Inflammatory macrophage (primary cell): ENCODE results near the gene ZNF512B.
"Not testable (repeated sequence)": the region's sequence is repeated elsewhere in the genome, so short reads cannot be mapped to it uniquely, and the experiment has no call there.

ENCODE experiments used
- DNase-seq, 2 donors: peaks; one replicate each; pipeline ENCODE4 v3.0.0-alpha.2; 2020 to 2022
- total RNA-seq, 18 experiments: gene quantifications; one replicate each; lab custom pipeline; 2026; ENCODE audit warnings: mixed read lengths in 6 of 18, inconsistent platforms in 2 of 18; lab: John Stamatoyannopoulos, UW

Gene ZNF512B
- 1.5 to 10.4 (median 7.0) reads per million in 18 experiments for total RNA-seq

GRCh38 chr20:63969838-63970713 is at the start of gene ZNF512B:
Gene ZNF512B, minus strand, starts transcription at chr20:63969930. Its CDS starts 1,980 bp downstream, at chr20:63967950.
- DNase-seq: no peak

- DNase-seq: no peak
Observed at GRCh38 chr20:64015635-64016034, 45.9 kb upstream of the ZNF512B start.

- not testable (repeated sequence) for DNase-seq
Observed at GRCh38 chr20:64012385-64013154, 42.8 kb upstream of the ZNF512B start.

- DNase-seq: no peak
Observed at GRCh38 chr20:64011366-64011779, 41.6 kb upstream of the ZNF512B start.

- no peak for DNase-seq
Observed at GRCh38 chr20:64010711-64011237, 41.0 kb upstream of the ZNF512B start.

- no peak for DNase-seq
Observed at GRCh38 chr20:64009811-64010387, 40.2 kb upstream of the ZNF512B start.

GRCh38 chr20:64006902-64007301 is 37.2 kb upstream of the ZNF512B start:
- DNase-seq: no peak

GRCh38 chr20:64006490-64006889 is 36.8 kb upstream of the ZNF512B start:
- DNase-seq: no peak

- no peak for DNase-seq
Observed at GRCh38 chr20:64005394-64005793, 35.7 kb upstream of the ZNF512B start.

GRCh38 chr20:64003960-64004725 is 34.4 kb upstream of the ZNF512B start:
- DNase-seq: no peak

GRCh38 chr20:64001607-64002011 is 31.9 kb upstream of the ZNF512B start:
- DNase-seq: no peak

GRCh38 chr20:64000906-64001305 is 31.2 kb upstream of the ZNF512B start:
- no peak for DNase-seq

- no peak for DNase-seq
Observed at GRCh38 chr20:63982937-63983336, 13.2 kb upstream of the ZNF512B start.

GRCh38 chr20:63980806-63981728 is 11.3 kb upstream of the ZNF512B start, which contains the start of gene PRPF6:
Gene PRPF6, plus strand, starts transcription at chr20:63981132. Its CDS starts 114 bp downstream, at chr20:63981246.
- DNase-seq: peak; percentile 97 to 98

- peak; percentile 48 to 63 for DNase-seq
Observed at GRCh38 chr20:63980317-63980805, 10.6 kb upstream of the ZNF512B start.

- DNase-seq: peak; percentile 84 to 93
Observed at GRCh38 chr20:63979557-63980316, 10.0 kb upstream of the ZNF512B start, which contains the start of gene SAMD10. Gene SAMD10, minus strand, starts transcription at chr20:63979642. Its CDS starts 175 bp downstream, at chr20:63979467.

GRCh38 chr20:63979229-63979556 is 9.5 kb upstream of the ZNF512B start:
- DNase-seq: no peak

GRCh38 chr20:63978319-63979228 is 8.8 kb upstream of the ZNF512B start:
- peak in 1 of 2 donors; percentile 35 for DNase-seq
